LNCaP clone FGC (cell line): ENCODE data around the gene GFOD1.

ENCODE experiments used
- DNase-seq: peaks from one replicate; pipeline ENCODE4 v3.0.0-alpha.2; 2011; ENCODE audit warnings: low read depth
- H3K4me3 ChIP-seq: 2 replicates; pipeline ENCODE4 v1.5.1; 2011; ENCODE audit warnings: mild to moderate bottlenecking, low read depth, low read length, control low read depth
- TF ChIP-seq, protein P1 (sequence below): IDR thresholded peaks from 2 replicates; pipeline ENCODE4 v1.5.1; 2012; ENCODE audit warnings: mild to moderate bottlenecking; ENCODE audit not compliant: control insufficient read depth, insufficient read depth; ENCODE audit errors: extremely low read depth

GFOD1 gene

DNA sequence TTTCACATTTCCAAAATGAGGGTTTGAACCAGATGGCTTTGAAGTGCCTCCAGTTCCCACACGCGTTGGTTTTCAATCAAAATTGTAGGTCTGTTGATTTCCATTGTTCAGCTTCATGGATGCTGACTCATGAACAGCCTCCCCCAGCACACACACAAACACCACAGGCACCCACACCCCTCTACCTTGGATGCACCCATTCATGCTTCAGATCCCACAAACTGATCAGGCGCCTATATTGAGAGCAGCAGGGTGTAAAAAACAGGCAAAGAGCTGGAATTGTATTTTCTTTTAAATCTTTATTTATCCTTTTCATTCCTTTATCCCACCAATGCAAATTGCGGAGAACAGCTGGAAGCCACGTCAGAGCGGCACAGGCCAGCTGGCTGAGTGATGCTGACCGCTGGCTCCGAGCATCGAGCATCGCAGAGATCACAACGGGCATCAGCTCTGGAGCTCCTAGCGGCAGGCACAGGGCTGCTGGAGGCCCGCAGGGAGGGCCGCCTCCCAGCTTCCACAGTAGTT lies 129.8 kb downstream of the GFOD1 start:
- DNase-seq, result no peak
- TF ChIP-seq, protein P1, sequence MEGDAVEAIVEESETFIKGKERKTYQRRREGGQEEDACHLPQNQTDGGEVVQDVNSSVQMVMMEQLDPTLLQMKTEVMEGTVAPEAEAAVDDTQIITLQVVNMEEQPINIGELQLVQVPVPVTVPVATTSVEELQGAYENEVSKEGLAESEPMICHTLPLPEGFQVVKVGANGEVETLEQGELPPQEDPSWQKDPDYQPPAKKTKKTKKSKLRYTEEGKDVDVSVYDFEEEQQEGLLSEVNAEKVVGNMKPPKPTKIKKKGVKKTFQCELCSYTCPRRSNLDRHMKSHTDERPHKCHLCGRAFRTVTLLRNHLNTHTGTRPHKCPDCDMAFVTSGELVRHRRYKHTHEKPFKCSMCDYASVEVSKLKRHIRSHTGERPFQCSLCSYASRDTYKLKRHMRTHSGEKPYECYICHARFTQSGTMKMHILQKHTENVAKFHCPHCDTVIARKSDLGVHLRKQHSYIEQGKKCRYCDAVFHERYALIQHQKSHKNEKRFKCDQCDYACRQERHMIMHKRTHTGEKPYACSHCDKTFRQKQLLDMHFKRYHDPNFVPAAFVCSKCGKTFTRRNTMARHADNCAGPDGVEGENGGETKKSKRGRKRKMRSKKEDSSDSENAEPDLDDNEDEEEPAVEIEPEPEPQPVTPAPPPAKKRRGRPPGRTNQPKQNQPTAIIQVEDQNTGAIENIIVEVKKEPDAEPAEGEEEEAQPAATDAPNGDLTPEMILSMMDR, result no peak
- H3K4me3 ChIP-seq, result no peak overlapping the region

DNA sequence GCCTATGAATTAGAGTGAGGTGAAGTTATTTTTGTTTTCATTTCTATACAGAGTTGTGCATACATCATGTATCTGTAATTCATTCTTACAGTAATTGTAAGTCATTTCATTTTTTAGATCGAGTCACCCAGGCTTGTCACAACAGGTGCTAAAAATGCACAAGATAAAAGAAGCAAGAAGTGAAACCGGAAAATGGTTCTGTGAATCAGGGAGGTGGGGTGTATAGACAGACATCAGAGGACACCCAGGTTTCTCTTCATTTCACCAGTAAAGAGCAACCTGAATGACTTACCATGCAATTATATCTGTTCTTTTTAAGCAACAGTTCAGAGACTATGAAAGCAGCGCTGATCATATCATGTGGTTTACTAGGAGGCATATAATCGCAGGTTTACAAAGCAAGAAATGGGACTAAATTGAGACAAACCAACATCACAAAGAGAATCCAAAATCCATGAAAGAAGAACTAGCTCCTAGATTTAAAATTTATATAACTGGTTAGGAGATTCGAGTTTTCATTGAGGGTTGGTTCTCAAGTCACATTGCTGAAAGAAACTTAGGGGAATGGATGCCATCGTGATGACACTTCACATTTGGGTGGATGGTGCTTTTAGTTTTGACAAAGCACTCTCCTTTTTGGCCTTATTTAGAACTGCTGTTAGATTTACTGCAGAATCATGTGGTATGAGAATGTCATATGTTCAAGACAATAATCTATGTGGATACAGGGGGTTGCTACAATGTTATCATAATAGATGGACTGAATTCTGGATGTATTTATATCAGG lies 131.2 kb downstream of the GFOD1 start:
- no peak overlapping the region for H3K4me3 ChIP-seq
- TF ChIP-seq, protein P1, result no peak
- no peak for DNase-seq

DNA sequence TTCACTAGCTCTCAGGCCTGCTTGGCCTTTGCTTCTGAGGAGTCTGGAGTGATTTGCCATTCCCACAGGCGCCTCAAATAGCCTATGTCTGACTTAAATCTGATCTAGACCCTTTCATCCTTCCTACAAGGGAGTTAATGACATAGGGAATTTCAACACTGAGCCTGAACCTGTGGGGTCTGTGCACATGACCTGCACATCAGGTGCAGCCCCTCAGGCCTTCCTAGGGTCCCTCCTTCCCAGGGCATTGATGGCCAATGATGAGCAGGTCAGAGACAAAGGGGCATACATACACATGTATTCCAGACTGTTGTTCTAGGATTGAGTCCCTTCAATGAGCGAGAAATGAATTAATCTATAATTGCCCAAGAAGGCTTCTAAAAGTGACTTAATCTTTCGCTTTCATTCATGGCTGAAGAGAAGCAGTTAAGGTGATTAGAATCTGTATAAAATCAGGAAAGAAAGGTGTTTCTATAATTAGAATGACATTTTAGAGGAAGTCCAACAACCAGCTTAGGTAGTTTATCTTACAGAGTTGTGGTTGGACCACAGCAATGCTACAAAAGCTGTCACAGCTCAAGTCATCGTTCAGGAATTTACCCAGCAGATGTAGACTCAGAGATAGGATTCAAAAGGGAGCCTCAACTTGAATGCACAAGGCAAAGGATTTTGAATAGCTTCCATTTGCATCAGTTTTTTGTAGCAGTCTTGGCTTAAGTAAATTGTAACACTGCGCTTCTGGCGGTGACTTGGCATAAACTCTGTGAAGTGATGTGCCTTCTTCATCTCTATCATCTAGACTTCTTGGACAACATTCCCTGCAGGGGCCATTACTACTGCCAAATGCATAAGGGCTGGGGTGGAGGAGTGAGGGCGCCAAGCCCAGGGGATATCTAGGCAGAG lies 132.1 kb downstream of the GFOD1 start:
- TF ChIP-seq, protein P1, result no peak
- no peak for DNase-seq
- H3K4me3 ChIP-seq, result no peak overlapping the region

DNA sequence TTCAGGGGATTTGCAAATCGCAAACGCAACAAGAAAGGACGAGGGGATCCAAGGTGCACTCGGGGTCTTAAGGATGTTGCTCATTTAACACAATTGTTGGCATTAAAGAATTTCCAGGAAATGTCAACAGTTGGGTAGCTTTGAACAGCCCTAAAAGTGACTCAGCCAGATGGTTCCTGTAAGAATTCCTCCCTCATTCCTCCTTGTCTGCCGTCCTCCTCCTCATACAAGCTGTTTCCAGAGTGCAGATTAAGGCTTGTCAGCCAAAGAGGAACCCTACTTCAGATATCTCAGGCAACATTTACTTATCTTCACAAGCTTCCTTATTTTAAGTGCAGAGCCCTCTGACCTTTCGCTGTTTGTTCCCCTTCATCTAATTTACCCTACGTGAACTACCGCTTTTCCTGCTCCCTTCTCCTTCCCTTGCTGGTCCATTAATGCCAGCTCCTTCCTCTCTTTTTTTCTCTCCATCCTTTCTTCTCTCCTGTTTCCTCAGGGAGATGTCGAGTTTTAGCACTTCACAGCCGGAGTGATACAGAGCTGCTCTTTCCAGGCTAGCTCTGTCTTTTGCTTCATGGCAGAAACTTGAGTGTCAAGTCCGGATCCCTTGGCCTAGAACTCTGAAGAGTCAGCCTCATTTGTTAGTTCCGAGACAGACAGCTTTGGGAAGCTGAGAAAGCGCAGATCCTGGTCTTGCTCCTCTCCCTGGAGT lies 132.9 kb downstream of the GFOD1 start:
- TF ChIP-seq, protein P1, result no peak
- no peak for DNase-seq
- H3K4me3 ChIP-seq, result no peak overlapping the region

DNA sequence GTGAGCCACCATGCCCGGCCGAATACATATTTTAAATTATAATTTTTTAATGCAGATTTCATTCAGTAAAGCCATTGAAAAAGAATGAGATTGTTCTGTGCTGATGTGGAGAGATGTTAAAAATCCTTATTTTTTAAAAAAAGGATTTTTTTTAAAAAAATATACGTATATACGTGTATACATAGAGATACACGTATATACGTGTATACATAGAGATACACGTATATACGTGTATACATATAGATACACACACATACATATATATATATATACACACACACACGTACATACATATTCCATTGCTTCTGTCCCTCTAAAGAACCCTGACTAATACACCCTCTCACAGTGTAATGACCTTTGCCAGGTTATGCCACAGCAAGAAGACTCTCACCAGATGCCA lies 135.2 kb downstream of the GFOD1 start:
- H3K4me3 ChIP-seq, result no peak overlapping the region
- TF ChIP-seq, protein P1, result no peak
- no peak for DNase-seq

DNA sequence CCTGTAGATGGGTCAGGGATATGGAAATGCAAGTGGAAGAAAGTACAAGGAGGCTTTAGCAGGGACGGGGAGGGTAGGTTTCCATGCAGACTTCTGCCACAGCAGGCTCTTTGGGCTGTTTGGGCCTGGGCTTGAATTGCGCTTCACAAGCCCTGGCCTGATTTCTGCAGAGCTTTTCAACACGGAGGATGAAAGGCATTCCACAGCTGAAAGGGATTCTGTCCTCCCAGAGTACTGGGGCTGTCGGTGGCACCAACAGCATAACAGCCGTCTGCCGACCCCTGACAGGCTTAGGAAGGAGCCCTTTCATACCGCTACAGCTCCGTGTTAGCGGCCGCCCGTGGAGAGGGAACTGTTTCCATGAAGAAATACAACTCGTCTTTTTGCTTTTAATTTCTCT lies 136.1 kb downstream of the GFOD1 start:
- DNase-seq, result no peak
- TF ChIP-seq, protein P1, result no peak
- H3K4me3 ChIP-seq, result no peak overlapping the region
